Gastroesophageal sphincter (tissue), 4 donors: ENCODE results near the gene HTR6. TPM values are rescaled to one million over a fixed set of nuclear protein-coding genes. Genes with fewer than 3 reads are reported as not detected.

Experiments used
- ATAC-seq: fragments of 150-250 bp; one replicate; pipeline ENCODE4 v1.9.1; 2016; ENCODE audit warnings: mild to moderate bottlenecking, moderate library complexity
- H3K27ac ChIP-seq, 4 donors: fragments of 200-600 bp; sonication (generic) in 3 of 4; 1 replicate in 3 of 4; 2 replicates in 1 of 4; pipeline ENCODE4 v1.5.1; 2016 to 2019
- H3K27me3 ChIP-seq: fragments of 200-600 bp; sonication (generic); one replicate; pipeline ENCODE4 v1.5.1; 2019
- H3K36me3 ChIP-seq, 2 donors: fragments of 200-600 bp; sonication (generic); one replicate each; pipeline ENCODE4 v1.5.1; 2019; ENCODE audit warnings: control low read depth in 1 of 2
- H3K4me1 ChIP-seq, 3 donors: fragments of 200-600 bp; sonication (generic); 1 replicate in 2 of 3; 2 replicates in 1 of 3; pipeline ENCODE4 v1.5.1; 2016 to 2019; ENCODE audit warnings: control low read depth in 2 of 3
- H3K4me3 ChIP-seq, 2 donors: fragments of 200-600 bp; sonication (generic); one replicate each; pipeline ENCODE4 v1.5.1; 2019; ENCODE audit warnings: mild to moderate bottlenecking in 1 of 2, moderate library complexity in 1 of 2
- H3K9me3 ChIP-seq, 3 donors: fragments of 200-600 bp; sonication (generic); one replicate each; pipeline ENCODE4 v1.5.1; 2017 to 2019; ENCODE audit warnings: control low read depth in 2 of 3
- EP300 ChIP-seq: sonication (generic); formaldehyde crosslinking; IDR thresholded peaks from one replicate; pipeline ENCODE4 v1.6.1; 2017; ENCODE audit warnings: antibody characterized with exemption, mild to moderate bottlenecking
- POLR2A ChIP-seq, 2 donors: fragments of 450-650 bp; IDR thresholded peaks; one replicate each; pipeline ENCODE4 v1.6.1; 2017; ENCODE audit warnings: antibody characterized with exemption in 2 of 2, mild to moderate bottlenecking in 2 of 2, moderate library complexity in 1 of 2
- POLR2AphosphoS5 ChIP-seq: sonication (generic); formaldehyde crosslinking; IDR thresholded peaks from one replicate; pipeline ENCODE4 v1.6.1; 2017; ENCODE audit warnings: antibody characterized with exemption
- WGBS, 2 donors: methylation state at CpG; one replicate each; pipeline ENCODE4 v1.1.5; 2018; ENCODE audit warnings: low coverage in 1 of 2; 5-methylcytosine and 5-hydroxymethylcytosine counted together
- total RNA-seq, 4 donors: library from RNA; depleted of rRNA; stranded (reverse); fragments of >200 nt; gene quantifications; one replicate each; pipeline ENCODE4 v1.1.0, GENCODE V29; 2016
- TF ChIP-seq, protein P1 (sequence below), 4 experiments: fragments of 200-600 bp in 2 of 4; fragments of 450-650 bp in 2 of 4; sonication (generic) in 1 of 4; IDR thresholded peaks; one replicate each; pipeline ENCODE4 v1.5.1; 2017 to 2019; ENCODE audit warnings: antibody characterized with exemption in 4 of 4, mild to moderate bottlenecking in 2 of 4, moderate library complexity in 2 of 4

HTR6 gene
- total RNA-seq, 4 donors from 2014 or later = not detected

DNA sequence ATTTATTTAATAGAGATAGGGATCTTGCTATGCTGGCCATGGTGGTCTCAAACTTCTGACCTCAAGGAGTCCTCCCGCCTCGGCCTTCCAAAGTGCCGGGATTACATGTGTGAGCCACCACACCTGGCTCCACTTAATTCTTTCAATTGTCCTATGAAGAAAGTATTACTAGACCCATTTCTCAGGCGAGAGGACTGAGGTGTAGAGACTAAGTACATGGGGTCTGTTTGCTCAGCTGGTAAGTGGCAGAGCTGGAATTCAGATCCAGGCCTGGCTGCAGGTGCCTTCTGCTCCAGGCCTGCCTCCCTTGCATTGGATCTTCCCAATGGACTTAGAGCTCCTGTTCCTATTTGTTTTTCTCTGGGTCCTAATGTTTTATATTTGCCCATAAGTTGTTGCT is 55.5 kb downstream of the HTR6 start:
- no peak for ATAC-seq
- Histone ChIP-seq H3K27ac (no peak overlapping the region), H3K36me3 (peaks cover 0 to 44% of the 10 kb centered on the region in 2 donors), H3K9me3 (no peaks in the 10 kb centered on the region), H3K27me3 (no peaks in the 10 kb centered on the region), H3K4me1 (peaks cover 0 to 24% (median 4%) of the 10 kb centered on the region in 3 donors), H3K4me3 (no peak overlapping the region)
- 96 to 100% methylated on average over 2 to 4 of the region's 4 CpGs for WGBS, 2 donors
- TF ChIP-seq EP300 (no peak), POLR2AphosphoS5 (no peak), POLR2A (IDR thresholded peaks at IDR 0.05) (no peak)
- TF ChIP-seq, protein P1, sequence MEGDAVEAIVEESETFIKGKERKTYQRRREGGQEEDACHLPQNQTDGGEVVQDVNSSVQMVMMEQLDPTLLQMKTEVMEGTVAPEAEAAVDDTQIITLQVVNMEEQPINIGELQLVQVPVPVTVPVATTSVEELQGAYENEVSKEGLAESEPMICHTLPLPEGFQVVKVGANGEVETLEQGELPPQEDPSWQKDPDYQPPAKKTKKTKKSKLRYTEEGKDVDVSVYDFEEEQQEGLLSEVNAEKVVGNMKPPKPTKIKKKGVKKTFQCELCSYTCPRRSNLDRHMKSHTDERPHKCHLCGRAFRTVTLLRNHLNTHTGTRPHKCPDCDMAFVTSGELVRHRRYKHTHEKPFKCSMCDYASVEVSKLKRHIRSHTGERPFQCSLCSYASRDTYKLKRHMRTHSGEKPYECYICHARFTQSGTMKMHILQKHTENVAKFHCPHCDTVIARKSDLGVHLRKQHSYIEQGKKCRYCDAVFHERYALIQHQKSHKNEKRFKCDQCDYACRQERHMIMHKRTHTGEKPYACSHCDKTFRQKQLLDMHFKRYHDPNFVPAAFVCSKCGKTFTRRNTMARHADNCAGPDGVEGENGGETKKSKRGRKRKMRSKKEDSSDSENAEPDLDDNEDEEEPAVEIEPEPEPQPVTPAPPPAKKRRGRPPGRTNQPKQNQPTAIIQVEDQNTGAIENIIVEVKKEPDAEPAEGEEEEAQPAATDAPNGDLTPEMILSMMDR (IDR thresholded peaks at IDR 0.05) = no peak

DNA sequence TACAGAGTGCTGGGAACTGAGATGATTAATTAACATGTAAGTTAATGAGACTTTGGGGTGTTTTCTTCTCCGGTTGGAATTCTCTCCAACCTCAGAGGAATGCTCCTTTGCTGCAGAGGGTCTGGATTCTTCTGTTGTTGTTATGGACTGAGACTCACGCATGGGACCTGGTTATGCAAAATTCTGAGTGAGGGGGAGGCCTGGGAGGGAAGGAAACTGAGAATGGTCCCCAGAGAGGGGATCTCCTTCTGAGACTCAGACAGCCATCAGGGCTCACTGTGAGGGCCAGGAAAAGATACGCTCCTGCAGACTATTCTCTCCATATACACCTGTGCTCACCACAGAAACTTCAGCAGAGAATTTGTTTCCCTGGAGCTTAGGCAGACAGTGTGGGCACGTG is 56.3 kb downstream of the HTR6 start:
- Histone ChIP-seq H3K27ac (no peak overlapping the region), H3K36me3 (peaks cover 0 to 52% of the 10 kb centered on the region in 2 donors), H3K9me3 (no peaks in the 10 kb centered on the region), H3K27me3 (no peaks in the 10 kb centered on the region), H3K4me1 (peaks cover 0 to 16% (median 4%) of the 10 kb centered on the region in 3 donors), H3K4me3 (no peak overlapping the region)
- TF ChIP-seq POLR2A (IDR thresholded peaks at IDR 0.05) (no peak), EP300 (no peak), POLR2AphosphoS5 (no peak)
- TF ChIP-seq, protein P1 (IDR thresholded peaks at IDR 0.05) = no peak
- no peak for ATAC-seq
- whole genome bisulfite sequencing, 2 donors = 19 to 38% methylated on average over 2 to 3 of the region's 4 CpGs

DNA sequence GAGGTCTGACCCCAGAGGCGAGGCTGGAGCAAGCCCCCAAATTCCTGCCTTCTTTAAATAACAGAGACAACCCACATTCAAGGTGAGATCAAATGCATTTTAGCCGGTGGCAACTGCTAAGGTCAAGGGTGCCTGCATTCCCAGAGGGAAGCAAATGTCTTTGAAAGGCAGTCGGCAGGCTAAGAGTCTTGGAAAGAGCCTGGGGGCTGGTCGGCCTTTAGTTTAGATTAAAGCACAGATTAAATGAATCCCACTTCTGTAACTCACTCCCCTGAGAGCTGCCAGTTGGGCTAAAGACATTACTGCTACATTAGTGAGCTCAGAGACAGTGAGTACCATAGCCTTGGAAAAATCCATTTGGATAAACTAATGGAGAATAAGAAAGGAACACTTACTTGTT is 59.2 kb downstream of the HTR6 start:
- no peak overlapping the region for H3K27ac ChIP-seq

DNA sequence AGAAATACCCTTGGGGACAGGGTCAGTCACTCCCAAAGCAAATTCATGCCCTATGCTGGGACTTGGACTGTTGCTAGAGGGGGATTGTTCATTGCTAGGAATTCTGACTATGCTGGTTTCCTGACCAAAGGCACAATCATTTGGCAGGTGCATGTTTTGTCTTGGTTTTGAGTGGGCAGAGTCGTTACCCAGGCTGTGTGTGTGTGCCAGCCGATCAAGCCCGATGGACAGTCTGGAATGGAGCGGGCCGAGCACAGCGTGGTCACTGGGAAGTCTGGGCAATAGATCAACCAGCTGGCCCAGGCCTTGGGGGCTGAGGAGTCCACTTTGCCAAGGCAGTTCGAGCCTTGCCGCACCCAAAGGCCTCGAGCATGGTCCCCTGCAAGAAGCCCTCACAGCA is 60.9 kb downstream of the HTR6 start:
- Histone ChIP-seq H3K36me3 (peaks cover 0 to 83% of the 10 kb centered on the region in 2 donors), H3K27ac (no peak overlapping the region)
- WGBS, 2 donors = no CpG with 5 or more reads among the region's 9 CpGs

More for the DNA sequence above, 59.2 kb downstream of the HTR6 start:
- H3K27me3 ChIP-seq = no peaks in the 10 kb centered on the region
- WGBS, 2 donors = 53 to 80% methylated on average over 1 to 3 of the region's 4 CpGs
- H3K4me3 ChIP-seq = no peak overlapping the region
- H3K9me3 ChIP-seq = no peaks in the 10 kb centered on the region
- peaks cover 0 to 73% of the 10 kb centered on the region in 2 donors for H3K36me3 ChIP-seq
- TF ChIP-seq EP300 = no peak
- no peak for TF ChIP-seq POLR2AphosphoS5
- H3K4me1 ChIP-seq = peaks cover 0 to 16% (median 4%) of the 10 kb centered on the region in 3 donors
- ATAC-seq = no peak

DNA sequence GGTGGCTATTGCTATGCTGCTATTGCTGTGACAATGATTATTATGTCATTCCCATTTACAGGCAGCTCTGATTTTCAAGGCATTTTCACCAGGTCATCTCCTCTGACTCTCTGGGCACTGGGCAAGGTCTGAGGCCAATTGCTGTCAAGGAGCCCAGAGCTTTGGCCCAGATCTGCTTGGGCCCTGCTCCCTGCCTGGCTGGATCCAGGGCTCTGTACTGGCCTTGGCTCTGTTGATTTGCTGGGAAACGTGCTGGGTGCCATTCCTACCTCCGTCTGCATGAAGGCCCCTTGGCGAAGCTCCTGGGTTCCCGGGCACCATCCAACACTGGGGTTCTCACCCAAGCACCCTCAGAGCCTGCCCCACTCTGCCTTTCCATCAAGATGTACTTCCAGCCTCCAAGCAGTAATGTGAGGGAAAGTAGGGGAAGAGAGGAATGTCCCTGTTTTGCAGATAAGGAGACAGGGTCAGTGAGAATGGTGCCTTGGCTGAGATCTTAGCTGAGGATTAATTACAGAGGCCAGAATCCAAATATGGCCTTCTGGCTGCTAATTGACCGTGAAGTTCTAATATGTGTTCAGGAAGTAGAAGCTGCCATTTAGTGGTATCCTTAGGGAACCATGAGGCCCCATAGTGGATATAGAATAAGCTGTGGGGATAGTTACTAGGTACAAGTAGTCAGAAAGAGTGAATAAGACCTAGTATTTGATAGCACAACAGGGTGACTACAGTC is 63.9 kb downstream of the HTR6 start:
- peaks cover 0 to 93% of the 10 kb centered on the region in 2 donors for H3K36me3 ChIP-seq
- no peak overlapping the region for H3K4me3 ChIP-seq
- H3K9me3 ChIP-seq = peaks cover 0 to 6% (median 0%) of the 10 kb centered on the region in 3 donors
- H3K27me3 ChIP-seq = no peaks in the 10 kb centered on the region
- TF ChIP-seq EP300 = no peak
- TF ChIP-seq POLR2AphosphoS5 = no peak
- no peak for TF ChIP-seq POLR2A (IDR thresholded peaks at IDR 0.05)
- TF ChIP-seq, protein P1 (IDR thresholded peaks at IDR 0.05) = no peak
- 47% methylated on average over 1 of the region's 5 CpGs; no CpG with 5 or more reads in 1 of the 2 donors for WGBS, 2 donors
- no peak for ATAC-seq
- peaks cover 0 to 6% (median 0%) of the 10 kb centered on the region in 3 donors for H3K4me1 ChIP-seq
- H3K27ac ChIP-seq = no peak overlapping the region

More for the DNA sequence above, 60.9 kb downstream of the HTR6 start:
- ATAC-seq = no peak
- TF ChIP-seq, protein P1 (IDR thresholded peaks at IDR 0.05) = no peak
- TF ChIP-seq POLR2A (IDR thresholded peaks at IDR 0.05) (no peak), POLR2AphosphoS5 (no peak), EP300 (no peak)
- Histone ChIP-seq H3K27me3 (no peaks in the 10 kb centered on the region), H3K4me3 (no peak overlapping the region), H3K4me1 (peaks cover 0 to 12% (median 2%) of the 10 kb centered on the region in 3 donors), H3K9me3 (peaks cover 0 to 6% (median 0%) of the 10 kb centered on the region in 3 donors)
